H1 (cell line): ENCODE data around the gene RD3L.

Experiments used
- EZH2 ChIP-seq: fragments of 200-600 bp; sonication (generic); IDR thresholded peaks from 2 replicates; pipeline ENCODE4 v1.7.1; 2012; ENCODE audit warnings: low read depth, mild to moderate bottlenecking, moderate library complexity, low read length, inconsistent platforms; ENCODE audit not compliant: severe bottlenecking
- GABPA ChIP-seq: IDR thresholded peaks from 2 replicates; pipeline ENCODE4 v1.6.1; 2011; ENCODE audit warnings: mild to moderate bottlenecking, low read length, moderate library complexity, borderline replicate concordance; ENCODE audit not compliant: insufficient read depth
- JUN ChIP-seq: IDR thresholded peaks from 2 replicates; pipeline ENCODE4 v1.6.1; 2011; ENCODE audit warnings: low read depth, mild to moderate bottlenecking, improper control_type of control experiment, low read length
- JUND ChIP-seq: IDR thresholded peaks from 2 replicates; pipeline ENCODE4 v1.6.1; 2011; ENCODE audit warnings: mild to moderate bottlenecking, improper control_type of control experiment, low read length
- MAFK ChIP-seq: IDR thresholded peaks from 2 replicates; pipeline ENCODE4 v1.6.1; 2012; ENCODE audit warnings: low read depth, mild to moderate bottlenecking, improper control_type of control experiment, low read length
- POLR2A ChIP-seq, 2 experiments: IDR thresholded peaks; 1 replicate in 1 of 2; 2 replicates in 1 of 2; pipeline ENCODE4 v1.6.1; 2011; ENCODE audit warnings: low read depth in 2 of 2, low read length in 2 of 2, mild to moderate bottlenecking in 2 of 2; ENCODE audit errors: control extremely low read depth in 1 of 2
- POLR2AphosphoS5 ChIP-seq: IDR thresholded peaks from 2 replicates; pipeline ENCODE4 v1.6.1; 2011; ENCODE audit warnings: low read depth, low read length
- RAD21 ChIP-seq, 2 experiments: IDR thresholded peaks in 1 of 2; conservative IDR thresholded peaks in 1 of 2; 2 replicates each; pipeline ENCODE4 v1.6.1; 2011; ENCODE audit warnings: low read depth in 2 of 2, low read length in 2 of 2, improper control_type of control experiment in 1 of 2, inconsistent platforms in 1 of 2, mild to moderate bottlenecking in 1 of 2, moderate library complexity in 1 of 2
- RFX5 ChIP-seq: IDR thresholded peaks from 2 replicates; pipeline ENCODE4 v1.6.1; 2011; ENCODE audit warnings: low read depth, low read length, improper control_type of control experiment, borderline replicate concordance
- SP2 ChIP-seq: IDR thresholded peaks from 2 replicates; pipeline ENCODE4 v1.6.1; 2012; ENCODE audit warnings: mild to moderate bottlenecking, low read length, inconsistent platforms
- SRF ChIP-seq: IDR thresholded peaks from 2 replicates; pipeline ENCODE4 v1.6.1; 2011; ENCODE audit warnings: mild to moderate bottlenecking, low read depth, low read length, moderate library complexity
- ZNF274 ChIP-seq: IDR thresholded peaks from 2 replicates; pipeline ENCODE4 v1.7.0; 2012; ENCODE audit warnings: low read length, borderline replicate concordance; ENCODE audit errors: extremely low read depth
- TF ChIP-seq, protein P1 (sequence below), 3 experiments: IDR thresholded peaks; 1 replicate in 2 of 3; 2 replicates in 1 of 3; pipeline versions ENCODE4 v1.5.1 to v1.6.1; 2011; ENCODE audit warnings: low read length in 3 of 3, mild to moderate bottlenecking in 3 of 3, inconsistent platforms in 2 of 3, low read depth in 1 of 3, moderate library complexity in 1 of 3; ENCODE audit not compliant: insufficient read depth in 1 of 3; ENCODE audit errors: control extremely low read depth in 1 of 3
- TF ChIP-seq, protein P2 (sequence below): IDR thresholded peaks from 2 replicates; pipeline ENCODE4 v1.6.1; 2012; ENCODE audit warnings: low read length, inconsistent platforms

DNA sequence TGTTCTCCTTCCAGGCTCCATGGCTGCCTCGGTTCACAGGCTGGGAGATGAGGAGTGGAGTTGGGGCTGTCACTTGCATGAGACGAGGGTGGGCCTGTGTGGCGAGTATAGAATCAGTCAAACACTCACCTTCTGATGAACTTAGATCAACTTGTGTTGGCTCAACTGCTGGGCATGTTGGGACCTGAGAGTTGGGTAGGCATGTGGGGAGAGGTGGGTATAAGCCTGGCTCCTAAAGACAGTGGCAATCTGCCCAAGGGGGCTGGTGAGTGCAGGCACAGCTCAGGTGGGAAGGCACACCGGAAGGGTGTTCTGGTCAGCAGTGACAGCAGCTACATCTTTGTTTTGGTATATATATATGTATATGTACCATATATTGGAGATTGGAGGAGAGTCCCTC is 44.1 kb downstream of the RD3L start:
- TF ChIP-seq RFX5 = no peak
- TF ChIP-seq RAD21 (IDR thresholded peaks at IDR 0.05 in 1 of 2, conservative IDR thresholded peaks at IDR 0.05 in 1 of 2; ENCODE audit: low read depth in 2 of 2, low read length in 2 of 2) = no peak
- TF ChIP-seq EZH2 = no peak
- TF ChIP-seq, protein P1, sequence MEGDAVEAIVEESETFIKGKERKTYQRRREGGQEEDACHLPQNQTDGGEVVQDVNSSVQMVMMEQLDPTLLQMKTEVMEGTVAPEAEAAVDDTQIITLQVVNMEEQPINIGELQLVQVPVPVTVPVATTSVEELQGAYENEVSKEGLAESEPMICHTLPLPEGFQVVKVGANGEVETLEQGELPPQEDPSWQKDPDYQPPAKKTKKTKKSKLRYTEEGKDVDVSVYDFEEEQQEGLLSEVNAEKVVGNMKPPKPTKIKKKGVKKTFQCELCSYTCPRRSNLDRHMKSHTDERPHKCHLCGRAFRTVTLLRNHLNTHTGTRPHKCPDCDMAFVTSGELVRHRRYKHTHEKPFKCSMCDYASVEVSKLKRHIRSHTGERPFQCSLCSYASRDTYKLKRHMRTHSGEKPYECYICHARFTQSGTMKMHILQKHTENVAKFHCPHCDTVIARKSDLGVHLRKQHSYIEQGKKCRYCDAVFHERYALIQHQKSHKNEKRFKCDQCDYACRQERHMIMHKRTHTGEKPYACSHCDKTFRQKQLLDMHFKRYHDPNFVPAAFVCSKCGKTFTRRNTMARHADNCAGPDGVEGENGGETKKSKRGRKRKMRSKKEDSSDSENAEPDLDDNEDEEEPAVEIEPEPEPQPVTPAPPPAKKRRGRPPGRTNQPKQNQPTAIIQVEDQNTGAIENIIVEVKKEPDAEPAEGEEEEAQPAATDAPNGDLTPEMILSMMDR (IDR thresholded peaks at IDR 0.05; ENCODE audit: control extremely low read depth in 1 of 3, insufficient read depth in 1 of 3, low read depth in 1 of 3, low read length in 3 of 3) = no peak
- TF ChIP-seq SP2 = no peak
- TF ChIP-seq POLR2AphosphoS5 = no peak
- no peak for TF ChIP-seq ZNF274
- no peak for TF ChIP-seq MAFK
- TF ChIP-seq GABPA = no peak
- TF ChIP-seq, protein P2, sequence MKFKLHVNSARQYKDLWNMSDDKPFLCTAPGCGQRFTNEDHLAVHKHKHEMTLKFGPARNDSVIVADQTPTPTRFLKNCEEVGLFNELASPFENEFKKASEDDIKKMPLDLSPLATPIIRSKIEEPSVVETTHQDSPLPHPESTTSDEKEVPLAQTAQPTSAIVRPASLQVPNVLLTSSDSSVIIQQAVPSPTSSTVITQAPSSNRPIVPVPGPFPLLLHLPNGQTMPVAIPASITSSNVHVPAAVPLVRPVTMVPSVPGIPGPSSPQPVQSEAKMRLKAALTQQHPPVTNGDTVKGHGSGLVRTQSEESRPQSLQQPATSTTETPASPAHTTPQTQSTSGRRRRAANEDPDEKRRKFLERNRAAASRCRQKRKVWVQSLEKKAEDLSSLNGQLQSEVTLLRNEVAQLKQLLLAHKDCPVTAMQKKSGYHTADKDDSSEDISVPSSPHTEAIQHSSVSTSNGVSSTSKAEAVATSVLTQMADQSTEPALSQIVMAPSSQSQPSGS = no peak
- TF ChIP-seq POLR2A (IDR thresholded peaks at IDR 0.05; ENCODE audit: control extremely low read depth in 1 of 2, low read depth in 2 of 2, low read length in 2 of 2) = no peak
- TF ChIP-seq JUN = no peak
- TF ChIP-seq JUND = no peak
- no peak for TF ChIP-seq SRF
